Measurements from ENCODE around the gene NUDT7.

Gene NUDT7

DNA sequence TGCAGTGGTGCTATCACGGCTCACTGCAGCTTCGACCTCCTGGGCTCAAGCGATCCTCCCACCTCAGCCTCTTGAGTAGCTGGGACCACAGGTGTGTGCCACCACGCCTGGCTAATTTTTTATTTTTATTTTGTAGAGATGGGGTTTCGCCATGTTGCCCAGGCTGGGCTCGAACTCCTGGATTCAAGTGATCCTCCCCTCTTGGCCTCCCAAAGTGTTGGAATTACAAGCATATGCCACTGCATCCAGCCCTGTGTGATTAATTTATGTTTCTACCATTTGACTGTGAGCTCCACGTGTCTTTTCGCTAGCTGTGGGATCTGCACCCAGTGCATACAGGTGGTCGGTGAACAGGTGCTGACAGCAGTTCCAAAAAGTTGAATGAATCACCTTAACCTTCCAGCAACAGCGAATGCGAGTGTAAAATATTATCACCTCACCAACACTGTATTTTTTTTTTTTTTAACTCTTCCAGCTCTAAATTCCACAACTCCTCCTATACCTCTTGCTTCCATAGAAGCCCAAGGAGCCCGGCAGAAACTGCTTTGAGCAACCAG lies 484 bp upstream of the NUDT7 start:
- in situ Hi-C loops (cut with HindIII; ENCODE audit: low sequenced_read_pairs) = no loop called here

DNA sequence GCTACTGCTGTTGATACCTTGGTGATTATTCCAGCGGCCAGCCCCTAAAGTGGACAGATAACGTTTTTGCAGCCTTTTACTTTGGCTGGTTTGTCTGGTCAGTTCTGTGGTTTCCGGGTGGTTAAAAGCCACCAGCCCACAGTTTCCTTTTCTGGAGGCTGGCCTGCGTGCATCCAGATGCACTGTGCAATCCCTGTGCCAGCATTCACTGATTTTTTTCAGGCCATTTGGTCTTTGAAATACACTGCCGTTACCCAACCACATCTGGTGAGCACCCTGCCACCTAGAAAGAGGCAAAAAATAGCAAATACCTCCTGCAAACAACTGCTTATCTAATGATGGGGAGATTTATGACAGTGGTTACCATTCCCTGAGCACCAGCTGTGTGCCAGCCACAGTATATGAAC lies 797 bp downstream of the NUDT7 start:
- in situ Hi-C loops (cut with HindIII; ENCODE audit: low sequenced_read_pairs) = no loop called here

DNA sequence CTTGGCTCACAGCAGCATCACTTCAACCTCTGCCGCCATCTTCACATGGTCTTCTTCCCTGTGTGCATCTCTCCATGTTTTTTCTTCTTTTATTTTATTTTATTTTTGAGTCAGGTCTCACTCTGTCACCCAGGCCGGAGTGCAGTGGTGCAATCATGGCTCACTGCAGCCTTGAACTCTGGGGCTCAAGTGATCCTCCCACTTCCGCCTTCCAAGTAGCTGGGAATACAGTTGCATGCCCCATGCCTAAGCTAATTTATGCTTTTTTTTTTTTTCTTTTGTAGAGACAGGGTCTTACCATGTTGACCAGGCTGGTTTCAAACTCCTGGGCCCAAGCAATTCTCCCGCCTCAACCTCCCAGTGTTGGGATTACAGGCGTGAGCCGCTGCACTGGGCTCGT lies 1.9 kb downstream of the NUDT7 start:
- in situ Hi-C loops (cut with HindIII; ENCODE audit: low sequenced_read_pairs) = no loop called here

DNA sequence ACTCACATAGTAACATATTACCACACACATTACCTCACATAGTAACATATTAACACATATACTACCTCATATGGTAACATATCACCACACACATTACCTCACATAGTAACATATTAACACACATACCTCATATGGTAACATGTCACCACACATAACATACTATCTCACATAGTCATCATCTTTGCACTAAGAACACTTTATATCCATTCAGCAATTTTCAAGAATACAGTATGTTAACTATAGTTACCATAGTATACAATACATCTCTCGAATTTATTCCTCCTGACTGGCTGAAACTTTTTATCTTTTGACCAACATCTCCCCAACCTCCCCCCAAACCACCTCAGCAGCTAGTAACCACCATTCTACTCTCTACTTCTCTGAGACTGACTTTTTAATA lies 7.6 kb downstream of the NUDT7 start:
- in situ Hi-C loops (cut with HindIII; ENCODE audit: low sequenced_read_pairs) = no loop called here

DNA sequence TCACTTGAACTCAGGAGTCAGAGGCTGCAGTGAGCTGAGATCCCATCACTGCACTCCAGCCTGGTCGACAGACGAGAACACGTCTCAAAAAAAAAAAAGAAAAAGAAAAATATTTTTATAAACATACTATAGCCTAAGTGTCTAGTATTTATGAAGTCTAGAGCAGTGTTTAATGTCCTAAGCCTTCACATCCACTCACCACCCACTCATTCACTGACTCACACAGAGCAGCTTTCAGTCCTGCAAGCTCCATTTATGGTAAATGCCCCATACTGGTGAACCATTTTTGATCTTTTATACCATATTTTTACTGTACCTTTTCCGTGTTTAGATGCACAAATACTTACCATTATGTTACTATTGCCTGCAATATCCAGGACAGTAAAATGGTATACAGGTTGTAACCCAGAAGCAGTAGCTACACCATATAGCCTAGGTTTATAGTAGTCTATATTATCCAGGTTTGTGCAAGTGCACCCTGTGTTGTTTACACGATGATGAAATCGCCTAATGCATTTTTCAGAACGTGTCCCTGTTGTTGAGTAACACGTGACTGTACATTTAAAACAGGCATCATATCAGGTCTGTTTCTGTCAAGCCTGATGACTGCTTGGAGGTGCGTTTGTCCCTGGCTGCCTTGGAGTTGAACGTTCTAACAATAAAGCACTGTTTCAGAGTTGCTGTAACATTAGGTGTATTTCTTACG lies 10.1 kb downstream of the NUDT7 start:
- in situ Hi-C loops (cut with HindIII; ENCODE audit: low sequenced_read_pairs) = no loop called here

DNA sequence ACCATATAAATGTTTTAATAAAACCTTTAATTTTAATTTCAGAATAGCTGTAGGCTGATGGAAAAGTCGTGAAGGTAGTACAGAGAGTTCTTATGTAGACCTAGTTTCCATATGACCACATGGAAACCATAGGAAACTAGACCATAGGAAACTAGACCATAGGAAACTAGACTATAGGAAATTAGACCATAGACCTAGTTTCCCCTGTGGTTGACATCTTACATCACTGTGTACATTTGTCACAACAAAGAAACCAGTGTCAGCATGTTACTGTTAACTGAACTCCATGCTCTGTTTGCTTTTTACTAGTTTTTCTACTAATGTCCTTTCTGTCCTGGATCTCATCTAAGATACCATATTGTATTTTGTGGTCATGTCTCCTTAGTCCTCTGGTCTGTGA lies 14.6 kb downstream of the NUDT7 start:
- in situ Hi-C loops (cut with HindIII; ENCODE audit: low sequenced_read_pairs) = no loop called here

DNA sequence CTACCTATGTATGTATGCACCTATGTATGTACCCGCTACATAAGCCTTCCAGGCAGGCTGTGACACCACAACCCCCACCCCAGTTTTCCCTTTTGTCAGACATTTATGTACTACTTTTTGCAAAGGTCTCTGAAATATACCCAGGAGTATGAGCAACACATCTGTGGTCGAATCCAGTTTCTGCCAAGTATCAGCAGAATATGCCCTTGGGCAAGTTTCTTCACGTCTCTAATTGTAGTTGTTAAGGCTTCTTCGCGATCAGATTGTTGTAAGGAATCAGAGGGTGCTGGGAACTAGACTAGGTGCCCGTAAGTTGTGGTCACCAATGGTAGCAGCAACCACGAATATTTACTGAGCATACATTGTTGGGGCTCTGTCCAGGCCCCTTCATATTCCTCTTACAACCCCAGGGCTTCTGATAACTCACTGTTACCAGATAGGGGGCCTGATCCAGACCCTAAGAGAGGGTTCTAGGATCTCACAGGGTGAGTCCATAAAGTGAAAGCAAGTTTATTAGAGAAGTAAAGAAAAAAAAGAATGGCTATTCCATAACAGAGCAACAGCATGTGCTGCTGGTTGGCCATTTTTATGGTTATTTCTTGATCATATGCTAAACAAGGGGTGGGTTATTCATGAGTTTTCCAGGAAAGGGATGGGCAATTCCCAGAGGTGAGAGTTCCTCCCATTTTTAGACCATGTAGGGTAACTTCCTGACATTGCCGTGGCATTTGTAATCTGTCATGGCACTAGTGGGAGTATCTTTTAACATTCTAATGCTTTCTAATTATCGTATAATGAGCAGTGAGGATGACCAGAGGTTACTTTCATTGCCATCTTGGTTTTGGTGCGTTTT lies 16.6 kb downstream of the NUDT7 start:
- in situ Hi-C loops (cut with HindIII; ENCODE audit: low sequenced_read_pairs) = no loop called here

DNA sequence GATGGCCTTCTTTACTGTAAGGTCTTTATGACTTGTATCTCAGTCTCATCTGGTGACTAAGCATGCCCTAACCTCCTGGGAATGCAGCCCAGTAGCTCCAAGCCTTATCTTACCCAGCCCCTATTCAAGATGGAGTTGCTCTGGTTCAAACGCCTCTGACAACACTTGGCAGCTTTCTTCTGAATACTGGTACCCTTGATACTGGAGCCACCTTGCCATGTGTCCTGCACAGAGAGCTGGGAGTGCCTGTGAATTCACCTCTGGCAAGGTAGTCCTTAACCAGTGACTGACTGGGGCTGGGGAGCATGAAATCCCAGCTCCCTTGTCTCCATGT lies 17.2 kb downstream of the NUDT7 start:
- in situ Hi-C loops (cut with HindIII; ENCODE audit: low sequenced_read_pairs) = no loop called here

DNA sequence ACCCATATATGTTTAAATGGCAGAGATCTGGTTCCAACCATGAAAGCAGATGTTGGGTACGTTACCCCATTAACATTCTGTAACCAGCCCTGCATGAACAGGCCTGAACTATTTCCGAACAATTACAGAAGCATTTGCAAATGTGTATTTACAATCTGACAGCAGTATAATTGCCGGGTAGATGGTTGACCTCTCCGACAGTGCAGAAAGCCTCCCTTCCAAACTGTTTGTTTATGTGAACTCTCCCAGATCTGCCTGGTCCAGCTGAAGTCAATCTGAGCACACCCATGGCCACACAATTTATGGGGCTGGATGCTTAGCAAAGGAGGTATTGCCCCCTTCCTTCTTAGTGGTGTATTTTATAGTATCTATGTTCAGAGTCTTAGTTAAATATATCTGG lies 21.8 kb downstream of the NUDT7 start:
- in situ Hi-C loops (cut with HindIII; ENCODE audit: low sequenced_read_pairs) = no loop called here

DNA sequence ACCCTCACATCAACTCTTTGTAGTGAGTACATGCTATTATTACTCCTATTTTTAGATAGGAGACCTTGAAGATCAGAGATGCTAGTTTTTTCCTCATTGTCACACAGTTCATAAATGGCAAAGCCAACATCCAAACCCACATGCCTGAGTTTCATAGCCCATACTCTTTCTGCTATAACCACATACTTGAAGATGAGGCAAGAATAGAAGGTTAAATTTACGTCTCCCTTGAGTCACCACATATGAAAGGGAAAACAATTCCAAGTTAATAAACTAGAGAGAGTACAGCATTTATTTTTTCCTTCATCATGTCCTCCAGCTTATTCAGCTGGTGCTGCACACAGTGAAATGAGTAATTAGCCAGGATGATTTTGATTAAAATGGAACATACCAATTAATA lies 23.7 kb downstream of the NUDT7 start:
- in situ Hi-C loops (cut with HindIII; ENCODE audit: low sequenced_read_pairs) = no loop called here

DNA sequence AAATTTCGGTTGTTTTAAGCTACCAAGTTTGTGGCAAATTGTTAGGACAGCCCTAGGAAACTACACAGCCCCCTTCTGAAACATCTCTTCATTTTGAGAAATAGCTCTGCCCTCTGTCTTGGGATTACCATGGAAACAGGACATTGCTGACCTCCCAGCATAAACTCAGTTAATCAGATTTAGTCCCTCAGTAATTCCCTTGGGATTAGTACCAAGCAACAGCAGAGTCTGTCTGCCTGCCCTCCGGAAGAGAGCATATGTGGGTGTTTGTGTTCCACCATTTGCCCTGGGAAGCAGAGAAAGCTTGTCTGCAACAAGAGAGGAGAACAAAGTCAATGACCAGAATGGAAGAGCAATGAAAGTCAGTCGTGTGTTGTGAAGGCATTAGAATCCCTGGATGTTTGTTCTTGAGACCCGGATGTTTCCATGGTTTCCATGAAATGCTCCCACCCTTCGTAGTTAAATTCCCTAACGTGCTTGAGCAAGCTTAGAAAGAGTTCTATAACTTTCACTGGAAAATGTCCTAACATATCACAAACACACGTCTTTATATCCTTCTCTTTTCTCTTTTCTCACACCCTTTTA lies 26.2 kb downstream of the NUDT7 start:
- in situ Hi-C loops (cut with HindIII; ENCODE audit: low sequenced_read_pairs) = no loop called here

DNA sequence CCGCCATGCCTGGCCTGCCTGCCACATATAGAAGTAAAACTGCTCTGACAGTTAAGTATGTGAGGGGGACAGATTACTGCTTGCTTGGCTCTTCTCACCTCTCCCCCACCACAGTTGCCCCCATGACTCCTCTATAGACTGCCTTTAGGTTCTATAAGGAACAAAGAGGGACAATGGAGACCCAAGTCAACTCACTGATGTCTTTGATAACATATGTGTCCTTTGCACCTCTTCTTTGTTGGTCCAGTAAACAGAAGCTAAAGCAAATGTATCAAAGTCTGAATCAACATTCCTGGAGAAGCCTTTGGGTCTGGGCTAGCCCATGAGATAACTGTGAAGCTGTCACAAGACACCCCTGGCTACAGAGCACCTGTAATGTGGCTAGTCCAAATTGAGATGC lies 27.1 kb downstream of the NUDT7 start:
- in situ Hi-C loops (cut with HindIII; ENCODE audit: low sequenced_read_pairs) = no loop called here

DNA sequence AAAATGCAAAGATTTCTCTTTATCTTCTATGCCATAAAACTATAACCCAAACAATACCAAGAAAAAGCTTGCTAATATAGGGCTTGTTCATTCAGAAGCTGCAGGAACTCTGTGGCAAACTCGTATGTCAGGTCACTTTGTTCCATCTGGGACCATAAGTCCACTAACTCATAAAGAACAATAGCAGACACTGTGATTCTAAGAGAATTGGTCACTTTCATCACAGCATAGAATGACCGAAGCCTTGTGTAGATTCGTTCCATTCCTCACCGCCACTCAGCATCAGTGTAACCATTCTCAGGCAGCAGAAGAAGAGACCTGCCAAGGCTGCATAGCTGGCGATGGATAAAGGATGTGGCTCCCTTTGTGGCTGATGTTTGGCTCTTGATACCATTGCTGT lies 35.7 kb downstream of the NUDT7 start:
- in situ Hi-C loops (cut with HindIII; ENCODE audit: low sequenced_read_pairs) = no loop called here

DNA sequence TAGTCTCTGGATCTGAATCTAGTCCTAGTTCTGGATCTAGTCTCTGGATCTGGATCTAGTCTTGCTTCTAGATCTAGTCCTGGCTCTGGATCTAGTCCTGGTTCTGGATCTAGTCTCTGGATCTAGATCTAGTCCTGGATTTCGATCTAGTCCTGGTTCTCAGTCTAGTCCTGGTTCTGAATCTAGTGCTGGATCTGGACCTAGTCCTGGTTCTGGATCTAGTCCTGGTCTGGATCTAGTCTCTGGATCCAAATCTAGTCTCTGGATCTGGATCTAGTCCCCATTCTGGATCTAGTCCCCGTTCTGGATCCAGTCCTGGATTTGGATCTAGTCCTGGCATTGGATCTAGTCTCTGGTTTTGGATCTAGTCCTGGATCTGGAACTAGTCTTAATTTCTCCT lies 36.2 kb downstream of the NUDT7 start:
- in situ Hi-C loops (cut with HindIII; ENCODE audit: low sequenced_read_pairs) = no loop called here

DNA sequence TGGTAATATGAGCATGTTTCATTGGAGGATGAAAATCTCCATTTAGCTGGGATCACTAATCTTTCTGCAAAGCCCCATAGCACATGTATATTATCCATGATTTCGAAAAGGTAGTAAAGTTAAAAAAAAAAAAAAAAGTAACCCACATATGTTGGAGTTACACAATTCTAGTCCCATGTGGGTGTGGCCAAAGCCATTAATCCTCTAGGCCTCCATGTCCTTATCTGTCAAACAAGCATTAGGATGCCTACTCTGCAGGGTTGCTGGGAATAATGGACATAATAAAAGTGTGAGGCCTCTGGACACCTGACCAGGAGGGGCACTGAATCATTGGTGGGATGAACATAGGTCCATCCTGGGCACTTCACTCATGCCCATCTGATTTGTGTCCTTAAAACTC lies 36.9 kb downstream of the NUDT7 start:
- in situ Hi-C loops (cut with HindIII; ENCODE audit: low sequenced_read_pairs) = no loop called here

DNA sequence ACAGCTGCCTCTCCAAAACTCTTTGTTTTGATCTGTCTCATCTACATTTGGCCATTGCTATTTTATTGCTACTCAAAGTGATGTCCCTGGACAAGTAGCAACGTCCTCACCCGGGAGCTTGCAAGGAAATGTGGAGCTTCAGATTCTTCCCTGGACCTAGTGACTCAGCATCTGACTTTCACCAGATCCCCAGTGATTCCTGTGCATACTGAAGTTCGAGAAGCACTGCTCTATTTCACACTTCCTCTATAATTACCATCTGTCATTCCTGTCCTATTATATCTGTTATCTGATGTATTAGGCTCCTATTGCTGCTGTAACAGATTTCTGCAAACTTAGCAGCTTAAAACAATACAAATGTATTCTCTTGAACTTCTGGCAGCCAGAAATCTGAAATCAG lies 37.5 kb downstream of the NUDT7 start:
- in situ Hi-C loops (cut with HindIII; ENCODE audit: low sequenced_read_pairs) = no loop called here

DNA sequence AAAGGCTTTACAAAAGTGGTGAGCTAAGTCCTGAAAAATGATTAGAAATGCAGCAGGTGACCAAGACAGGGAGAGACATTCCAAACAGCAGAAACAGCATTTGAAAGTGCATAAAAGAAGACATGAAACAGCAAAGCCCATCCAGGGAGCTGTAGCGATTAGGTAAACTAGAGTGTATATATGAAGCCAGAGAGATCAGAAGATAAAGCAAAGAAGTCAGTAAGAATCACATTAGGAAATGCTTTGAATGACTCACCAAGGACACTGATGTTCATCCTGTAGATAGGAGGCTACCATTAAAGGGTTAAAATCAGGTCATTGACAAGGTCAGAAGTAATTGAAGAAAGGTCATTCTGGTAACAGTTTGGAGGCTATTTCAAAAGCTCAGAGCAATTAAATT lies 38.5 kb downstream of the NUDT7 start:
- in situ Hi-C loops (cut with HindIII; ENCODE audit: low sequenced_read_pairs) = no loop called here

DNA sequence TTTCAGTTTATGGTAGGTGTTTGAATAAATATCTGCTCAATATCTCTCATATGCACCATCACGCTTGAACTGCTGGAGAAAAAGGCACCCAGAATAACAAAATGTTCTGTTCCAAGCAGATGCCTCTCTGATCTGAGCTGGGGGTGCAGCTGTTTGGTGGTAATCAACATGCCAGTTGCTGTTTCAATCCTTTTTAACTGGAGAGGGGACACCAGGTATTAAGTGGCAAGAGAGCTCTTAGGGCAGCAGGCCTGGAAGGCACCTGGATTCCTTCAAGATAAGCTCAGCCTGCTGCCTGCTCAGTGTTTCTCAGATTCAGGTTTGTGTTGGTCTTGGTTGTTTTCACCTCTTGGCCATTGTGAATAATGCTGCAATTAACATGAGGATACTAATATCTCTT lies 38.9 kb downstream of the NUDT7 start:
- in situ Hi-C loops (cut with HindIII; ENCODE audit: low sequenced_read_pairs) = no loop called here

DNA sequence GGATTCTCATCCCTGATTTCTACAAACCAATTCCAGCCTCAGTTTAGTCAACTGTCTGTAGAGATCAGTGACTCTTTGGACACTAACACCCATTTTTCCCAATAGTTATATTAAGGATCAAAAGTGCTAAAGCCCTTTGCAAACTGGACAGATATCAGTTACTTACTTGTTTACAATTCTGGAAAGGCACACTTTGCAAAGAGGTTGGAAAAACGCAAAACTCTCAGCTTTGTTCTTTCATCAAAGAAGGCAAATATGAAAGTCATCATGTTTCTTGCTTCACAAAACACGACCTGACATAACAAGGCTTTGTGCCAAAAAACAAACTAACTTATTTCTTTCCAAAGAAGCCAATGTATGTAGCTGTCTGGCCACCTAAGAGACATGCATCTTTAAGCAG lies 39.9 kb downstream of the NUDT7 start:
- in situ Hi-C loops (cut with HindIII; ENCODE audit: low sequenced_read_pairs) = no loop called here

DNA sequence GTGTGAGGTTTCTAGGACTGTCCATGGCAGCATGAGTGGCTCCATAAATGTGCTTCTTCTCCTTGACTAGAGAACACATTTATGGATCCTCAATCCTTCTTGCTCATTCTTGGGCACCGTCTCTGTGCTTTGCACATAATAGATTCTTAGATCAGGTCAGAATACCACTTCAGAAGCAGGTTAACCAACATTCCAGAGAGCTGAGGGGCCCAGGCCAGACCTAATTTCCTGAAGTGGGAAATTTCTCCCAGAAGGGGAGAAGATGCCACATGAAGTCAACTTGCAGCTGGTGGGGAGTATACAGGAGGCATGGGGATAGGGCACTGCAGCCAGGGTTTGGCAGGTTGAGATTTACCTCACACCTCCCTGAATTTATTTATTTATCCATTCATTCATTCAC lies 41.7 kb downstream of the NUDT7 start:
- in situ Hi-C loops (cut with HindIII; ENCODE audit: low sequenced_read_pairs) = no loop called here

DNA sequence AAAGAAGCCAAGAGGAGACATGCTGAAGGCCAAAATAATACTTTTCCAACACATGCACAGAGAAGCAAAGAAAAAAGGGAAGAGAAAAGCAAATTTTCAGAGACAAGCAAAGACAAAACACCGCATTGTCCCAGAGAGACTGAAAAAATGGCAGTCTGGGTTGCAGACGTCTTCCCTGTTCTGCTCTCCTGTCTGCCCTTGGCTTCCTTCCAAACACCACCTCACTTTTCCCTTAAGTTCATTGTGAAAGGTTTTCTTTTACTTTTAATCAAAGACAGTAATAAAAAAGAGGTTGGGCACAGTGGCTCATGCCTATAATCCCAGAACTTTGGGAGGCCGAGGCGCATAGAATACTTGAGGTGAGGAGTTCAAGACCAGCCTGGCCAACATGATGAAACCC lies 44.9 kb downstream of the NUDT7 start:
- in situ Hi-C loops (cut with HindIII; ENCODE audit: low sequenced_read_pairs) = no loop called here

DNA sequence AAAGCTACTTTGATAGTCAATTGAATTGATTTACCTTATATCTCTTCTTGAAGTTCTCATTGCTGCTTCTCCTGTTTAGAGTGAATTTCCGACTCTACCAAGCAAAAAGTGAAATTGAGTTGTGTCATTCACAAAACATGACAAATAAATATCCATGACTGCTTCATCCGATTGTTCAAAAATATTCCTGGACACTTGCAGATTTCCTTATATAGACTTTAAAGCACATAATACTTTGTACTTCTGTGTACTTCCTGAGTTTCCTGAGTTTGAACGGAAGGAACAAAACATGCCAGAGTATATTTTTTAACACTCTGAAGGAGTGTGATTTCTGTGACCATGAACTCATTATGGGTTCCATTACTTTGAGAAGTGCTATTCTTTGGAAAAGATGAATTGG lies 45.5 kb downstream of the NUDT7 start:
- in situ Hi-C loops (cut with HindIII; ENCODE audit: low sequenced_read_pairs) = no loop called here

Data from endothelial cell of hepatic sinusoid (primary cell).